Measurements from ENCODE around the gene GALE.
A peak's percentile ranks its signal among the peaks of the same experiment; 100 is the strongest.
"Not testable (repeated sequence)": the region's sequence is repeated elsewhere in the genome, so short reads cannot be mapped to it uniquely, and the experiment has no call there.

Gene GALE

GRCh38 chr1:23792151-23792945, 8.2 kb downstream of the GALE start:
- DNase-seq (ENCODE audit: low spot score) = no peak

- no peak for DNase-seq (ENCODE audit: low spot score)
Measured at GRCh38 chr1:23791516-23792047, 9.0 kb downstream of the GALE start.

DNA sequence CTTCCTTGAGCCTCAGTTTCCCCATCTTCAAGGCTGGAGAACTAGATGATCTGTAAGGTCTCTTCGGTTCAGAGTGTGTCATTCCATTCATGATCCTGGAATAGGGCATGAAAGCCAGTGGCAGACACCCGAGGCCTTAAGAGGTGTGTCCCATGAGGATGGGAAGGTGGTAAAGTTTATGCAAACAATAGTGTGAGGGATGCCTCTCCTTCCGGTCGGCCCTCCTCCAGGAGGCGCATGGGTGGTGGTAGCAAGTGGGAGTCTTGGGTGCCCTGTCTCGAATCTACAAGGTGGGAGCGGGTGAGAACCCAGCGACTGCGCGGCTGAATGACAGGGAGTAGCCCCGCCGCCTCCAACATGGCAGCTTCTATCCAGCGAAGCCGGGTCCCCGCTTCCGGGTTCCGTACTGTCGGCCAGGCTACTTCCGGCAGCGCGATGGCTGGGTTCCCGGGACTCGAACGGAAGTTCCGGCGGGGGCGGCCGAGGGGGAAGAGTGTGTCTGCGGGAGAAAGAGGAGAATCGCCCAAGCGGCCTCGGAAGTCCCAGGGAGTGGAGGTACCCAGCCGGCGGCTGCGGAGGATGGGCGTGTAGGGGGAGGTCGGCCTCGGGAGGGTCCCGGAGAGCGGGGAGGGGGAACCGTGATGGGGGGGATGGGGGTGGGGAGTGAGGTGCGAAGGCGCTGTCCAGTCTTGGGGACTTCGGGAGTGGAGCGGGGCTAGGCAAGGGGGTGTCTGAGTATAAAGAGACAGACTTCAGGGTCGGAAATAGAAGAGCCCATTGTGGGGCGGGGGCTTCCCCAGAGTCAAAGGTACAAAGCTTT, 9.6 kb downstream of the GALE start, which contains the start of gene LYPLA2:
LYPLA2 (plus strand) TSS at position 450 of the 820 bp plus-strand sequence. CDS start 1,538 bp downstream, outside the sequence.
- DNase-seq (ENCODE audit: low spot score) = peak; percentile 95

GRCh38 chr1:23788695-23789094, 11.9 kb downstream of the GALE start:
- no peak for DNase-seq (ENCODE audit: low spot score)

- DNase-seq (ENCODE audit: low spot score) = no peak
Measured at GRCh38 chr1:23787701-23788100, 12.9 kb downstream of the GALE start.

- no peak for DNase-seq (ENCODE audit: low spot score)
Measured at GRCh38 chr1:23784846-23785245, 15.7 kb downstream of the GALE start.

- DNase-seq (ENCODE audit: low spot score) = not testable (repeated sequence)
Measured at GRCh38 chr1:23783141-23783540, 17.4 kb downstream of the GALE start.

DNA sequence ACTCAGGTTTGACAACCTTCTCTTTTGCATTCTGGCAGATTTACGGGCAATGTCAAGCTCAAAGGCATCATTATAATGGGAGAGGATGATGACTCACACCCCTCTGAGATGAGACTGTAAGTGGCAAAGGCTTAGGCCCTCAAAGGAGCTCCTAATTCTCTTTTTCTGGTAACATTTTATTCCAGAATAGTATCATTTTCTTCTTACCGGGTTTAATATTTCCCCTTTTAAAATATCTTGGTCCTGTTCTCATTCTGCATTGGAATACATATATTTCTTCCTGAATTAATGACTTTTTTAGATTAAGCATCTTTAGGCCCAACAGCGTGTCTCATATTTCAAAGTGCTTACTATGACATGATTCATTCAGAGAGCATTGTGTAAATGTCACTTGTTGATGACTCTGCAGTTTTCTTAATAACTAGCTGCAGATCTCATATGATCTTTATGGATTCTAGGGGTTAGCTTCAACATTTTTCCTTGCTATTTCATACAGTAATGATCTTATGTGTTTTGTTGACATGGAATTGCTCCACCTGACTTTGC, 20.7 kb downstream of the GALE start:
- DNase-seq (ENCODE audit: low spot score) = no peak

GRCh38 chr1:23777979-23778814, 22.4 kb downstream of the GALE start, which contains the start of gene PITHD1:
TSS of gene PITHD1 (plus strand) at chr1:23778418. CDS start at chr1:23778516, 98 bp downstream.
- peak; percentile 84 for DNase-seq (ENCODE audit: low spot score)

- no peak for DNase-seq (ENCODE audit: low spot score)
Measured at GRCh38 chr1:23776217-23776616, 24.3 kb downstream of the GALE start.

DNA sequence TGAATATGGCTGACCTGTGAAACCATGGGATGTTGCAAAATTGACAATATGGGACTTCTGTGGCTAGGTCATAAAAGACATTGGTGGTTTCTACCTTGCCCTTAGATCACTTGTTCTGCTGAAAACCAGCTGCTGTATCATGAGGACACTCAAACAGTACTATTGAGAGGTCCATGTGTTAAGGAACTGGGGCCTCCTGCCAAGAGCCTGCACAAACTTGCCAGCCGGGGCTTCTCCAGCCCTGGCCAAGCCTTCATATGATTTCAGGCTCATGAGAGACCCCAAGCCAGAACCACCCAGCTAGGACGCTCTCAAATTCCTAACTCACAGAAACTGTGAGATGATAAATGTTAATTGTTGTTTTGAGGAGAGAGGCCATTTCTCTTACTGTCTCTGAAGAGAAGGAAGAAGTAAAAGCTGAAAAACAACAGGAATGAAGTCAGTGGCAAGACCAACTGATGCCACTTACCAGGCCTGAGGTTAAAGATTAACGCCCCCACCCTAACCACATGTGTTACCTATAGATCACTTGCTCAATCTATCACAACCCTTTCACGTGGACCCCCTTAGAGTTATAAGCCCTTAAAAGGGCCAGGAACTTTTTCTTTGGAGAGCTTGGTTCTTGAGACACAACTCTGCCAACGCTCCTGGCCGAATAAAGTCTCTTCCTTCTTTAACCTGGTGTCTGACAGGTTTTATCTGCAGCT, 26.2 kb downstream of the GALE start:
- DNase-seq (ENCODE audit: low spot score) = no peak

- DNase-seq (ENCODE audit: low spot score) = no peak
Measured at GRCh38 chr1:23772854-23773242, 27.7 kb downstream of the GALE start.

DNA sequence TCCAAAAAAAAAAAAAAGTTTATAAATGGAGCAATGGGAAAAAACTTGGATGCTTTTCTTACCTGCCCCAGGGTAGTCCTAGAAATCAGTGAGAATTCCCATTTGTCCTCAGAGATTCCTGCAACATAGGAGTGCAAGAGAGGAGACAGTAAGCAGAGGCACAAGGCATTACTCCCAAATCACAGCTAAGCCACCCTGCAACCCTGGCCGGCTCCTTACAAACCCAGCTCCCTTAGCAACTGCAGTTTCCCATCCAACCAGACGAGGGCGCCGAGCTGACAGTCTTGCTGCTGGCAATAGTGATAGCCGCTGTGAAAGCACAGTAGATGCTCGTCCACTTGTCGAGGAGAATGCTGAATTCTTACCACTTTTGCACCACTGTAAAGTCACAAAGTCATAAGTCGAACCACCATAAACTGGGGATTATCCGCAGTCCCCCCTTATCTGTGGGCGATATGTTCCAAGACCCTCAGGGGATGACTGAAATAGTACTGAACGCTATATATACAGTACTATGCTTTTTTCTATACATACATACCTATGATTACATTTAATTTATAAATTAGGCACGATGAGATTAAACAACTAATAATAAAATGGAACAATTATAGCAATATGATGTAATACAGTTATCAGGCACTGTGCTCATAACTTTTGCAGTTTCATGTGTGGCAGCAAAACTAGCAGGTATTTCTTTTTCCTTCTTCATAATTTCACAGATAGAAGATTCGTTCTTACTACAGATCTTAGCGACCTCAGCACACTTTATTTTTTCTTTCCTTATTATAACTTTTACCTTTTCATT, 28.3 kb downstream of the GALE start:
- peak; percentile 89 for DNase-seq (ENCODE audit: low spot score)

- DNase-seq (ENCODE audit: low spot score) = no peak
Measured at GRCh38 chr1:23768733-23769132, 31.8 kb downstream of the GALE start.

DNA sequence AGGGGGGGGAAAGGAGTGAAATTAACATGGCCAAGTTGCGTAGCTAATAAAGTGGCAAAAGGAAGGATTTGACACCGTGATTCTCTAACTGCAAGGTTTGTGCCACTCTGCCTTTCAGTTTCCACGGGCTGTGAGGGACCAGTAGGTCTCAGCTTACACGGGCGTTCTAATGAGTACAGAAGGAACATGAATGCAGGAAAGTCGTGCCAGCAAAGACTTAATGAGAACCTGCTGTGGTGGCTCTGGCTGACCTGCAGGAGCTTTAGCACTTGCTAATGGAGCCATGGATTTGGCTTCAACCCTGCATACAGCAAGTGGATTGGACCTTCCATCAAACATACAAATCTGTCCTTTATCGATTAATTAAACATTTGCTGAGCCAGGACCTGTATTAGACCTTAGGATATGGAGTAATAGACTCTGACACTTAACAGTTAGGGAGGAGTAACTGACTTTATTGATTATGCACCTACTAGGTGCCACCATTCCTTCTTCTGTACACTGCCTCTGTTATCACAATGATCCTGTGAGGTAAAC, 37.4 kb downstream of the GALE start:
- DNase-seq (ENCODE audit: low spot score) = peak; percentile 9

- DNase-seq (ENCODE audit: low spot score) = peak; percentile 89
Measured at GRCh38 chr1:23759277-23759676, 41.3 kb downstream of the GALE start.

- no peak for DNase-seq (ENCODE audit: low spot score)
Measured at GRCh38 chr1:23757812-23758211, 42.7 kb downstream of the GALE start.

- no peak for DNase-seq (ENCODE audit: low spot score)
Measured at GRCh38 chr1:23756676-23757075, 43.9 kb downstream of the GALE start.

DNA sequence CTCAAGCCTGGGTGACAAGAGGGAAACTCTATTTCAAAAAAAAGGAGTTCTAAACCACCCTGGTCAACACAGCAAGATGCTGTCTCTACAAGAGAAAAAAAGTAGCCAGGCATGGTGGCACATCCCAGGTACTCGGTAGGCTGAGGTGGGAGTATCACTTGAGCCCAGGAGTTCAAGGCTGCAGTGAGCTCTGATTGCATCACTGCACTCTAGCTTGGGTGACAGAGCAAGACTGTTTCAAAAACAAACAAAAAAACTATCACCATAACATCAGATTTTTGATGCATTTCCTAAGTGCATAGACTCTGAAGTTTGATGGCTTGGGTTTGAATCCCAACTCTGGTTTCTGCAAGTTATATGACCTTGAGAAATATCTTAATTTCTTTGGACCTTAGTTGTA, 47.6 kb downstream of the GALE start:
- no peak for DNase-seq (ENCODE audit: low spot score)

- no peak for DNase-seq (ENCODE audit: low spot score)
Measured at GRCh38 chr1:23751815-23752200, 48.7 kb downstream of the GALE start.
